ENCODE measurements around the gene GMCL2. TPM values are rescaled to one million over a fixed set of nuclear protein-coding genes. Genes with fewer than 3 reads are reported as not detected.

GMCL2 gene
- total RNA-seq, 1 donor: not detected

DNA sequence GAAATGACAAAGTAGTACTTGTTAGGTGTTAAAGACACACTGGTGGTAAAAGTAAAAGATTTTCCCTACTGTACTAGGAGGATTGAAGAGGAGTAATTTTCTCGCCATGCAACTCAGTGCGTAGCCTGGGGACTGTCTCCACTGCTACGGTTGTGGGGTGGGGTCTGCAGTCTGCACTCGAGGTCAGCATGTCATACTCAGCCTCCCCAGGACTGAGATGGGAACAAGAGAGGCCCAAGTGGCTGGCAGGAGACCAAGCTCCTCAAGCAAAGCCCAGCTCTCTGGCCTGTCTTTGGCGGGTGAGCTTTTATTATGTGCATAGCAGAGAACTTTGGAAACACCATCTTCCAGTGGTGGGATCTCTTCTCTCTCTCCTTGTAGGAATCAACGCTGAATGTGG is 43.9 kb downstream of the GMCL2 start:
- no peak for DNase-seq (ENCODE audit: low read depth)
- TF ChIP-seq, protein P1, sequence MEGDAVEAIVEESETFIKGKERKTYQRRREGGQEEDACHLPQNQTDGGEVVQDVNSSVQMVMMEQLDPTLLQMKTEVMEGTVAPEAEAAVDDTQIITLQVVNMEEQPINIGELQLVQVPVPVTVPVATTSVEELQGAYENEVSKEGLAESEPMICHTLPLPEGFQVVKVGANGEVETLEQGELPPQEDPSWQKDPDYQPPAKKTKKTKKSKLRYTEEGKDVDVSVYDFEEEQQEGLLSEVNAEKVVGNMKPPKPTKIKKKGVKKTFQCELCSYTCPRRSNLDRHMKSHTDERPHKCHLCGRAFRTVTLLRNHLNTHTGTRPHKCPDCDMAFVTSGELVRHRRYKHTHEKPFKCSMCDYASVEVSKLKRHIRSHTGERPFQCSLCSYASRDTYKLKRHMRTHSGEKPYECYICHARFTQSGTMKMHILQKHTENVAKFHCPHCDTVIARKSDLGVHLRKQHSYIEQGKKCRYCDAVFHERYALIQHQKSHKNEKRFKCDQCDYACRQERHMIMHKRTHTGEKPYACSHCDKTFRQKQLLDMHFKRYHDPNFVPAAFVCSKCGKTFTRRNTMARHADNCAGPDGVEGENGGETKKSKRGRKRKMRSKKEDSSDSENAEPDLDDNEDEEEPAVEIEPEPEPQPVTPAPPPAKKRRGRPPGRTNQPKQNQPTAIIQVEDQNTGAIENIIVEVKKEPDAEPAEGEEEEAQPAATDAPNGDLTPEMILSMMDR (IDR thresholded peaks at IDR 0.05; ENCODE audit: insufficient read depth, low read depth, low read length): no peak
- no peak overlapping the region for H3K4me3 ChIP-seq (ENCODE audit: low read depth, low read length)

DNA sequence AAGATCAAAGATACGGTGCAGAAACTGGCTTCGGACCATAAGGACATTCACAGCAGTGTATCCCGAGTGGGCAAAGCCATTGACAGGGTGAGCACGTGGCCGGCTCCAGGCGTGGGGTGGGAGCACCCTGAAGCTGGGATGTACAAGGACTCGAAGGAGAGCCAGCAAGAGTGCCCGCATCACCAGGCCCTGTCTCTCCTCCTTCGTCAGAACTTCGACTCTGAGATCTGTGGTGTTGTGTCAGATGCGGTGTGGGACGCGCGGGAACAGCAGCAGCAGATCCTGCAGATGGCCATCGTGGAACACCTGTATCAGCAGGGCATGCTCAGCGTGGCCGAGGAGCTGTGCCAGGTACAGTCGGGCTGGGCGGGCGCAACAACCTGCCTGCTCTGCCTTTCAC is 44.5 kb downstream of the GMCL2 start:
- H3K4me3 ChIP-seq (ENCODE audit: low read depth, low read length): no peak overlapping the region
- TF ChIP-seq, protein P1 (IDR thresholded peaks at IDR 0.05; ENCODE audit: insufficient read depth, low read depth, low read length): no peak
- DNase-seq (ENCODE audit: low read depth): no peak

DNA sequence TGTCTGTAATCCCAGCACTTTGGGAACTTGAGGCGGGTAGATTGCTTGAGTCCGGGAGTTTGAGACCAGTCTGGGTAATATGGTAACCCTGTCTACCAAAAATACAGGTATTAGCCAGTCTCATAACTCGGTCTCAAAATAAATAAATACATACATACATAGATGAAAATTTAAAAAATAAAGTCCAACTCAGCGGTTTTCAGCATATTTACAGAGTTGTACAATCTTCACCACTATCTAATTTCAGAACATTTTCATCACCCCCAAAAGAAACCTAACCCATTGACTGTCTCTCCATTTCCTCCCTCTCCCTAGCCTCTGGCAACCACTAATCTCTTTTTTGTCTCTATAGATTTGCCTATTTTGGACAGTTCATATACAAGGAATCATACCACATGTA is 45.6 kb downstream of the GMCL2 start:
- no peak for DNase-seq (ENCODE audit: low read depth)
- TF ChIP-seq, protein P1 (IDR thresholded peaks at IDR 0.05; ENCODE audit: insufficient read depth, low read depth, low read length): no peak
- no peak overlapping the region for H3K4me3 ChIP-seq (ENCODE audit: low read depth, low read length)

DNA sequence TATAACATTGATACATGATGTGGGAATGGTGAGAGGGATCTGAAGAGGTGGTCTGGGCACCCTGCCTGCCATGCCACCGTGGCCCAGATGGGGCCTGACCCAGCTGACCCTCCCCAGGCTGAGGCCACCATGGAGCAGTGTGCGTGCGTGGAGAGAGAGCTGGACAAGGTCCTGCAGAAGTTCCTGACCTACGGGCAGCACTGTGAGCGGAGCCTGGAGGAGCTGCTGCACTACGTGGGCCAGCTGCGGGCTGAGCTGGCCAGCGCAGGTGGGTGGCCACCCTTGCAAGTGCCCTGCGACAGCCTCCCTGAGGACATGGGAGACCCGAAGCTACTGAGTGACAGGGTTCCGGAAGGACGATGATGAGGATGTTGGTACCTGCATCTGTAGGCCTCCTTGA is 49.2 kb downstream of the GMCL2 start:
- DNase-seq (ENCODE audit: low read depth): no peak
- TF ChIP-seq, protein P1 (IDR thresholded peaks at IDR 0.05; ENCODE audit: insufficient read depth, low read depth, low read length): no peak
- no peak overlapping the region for H3K4me3 ChIP-seq (ENCODE audit: low read depth, low read length)

DNA sequence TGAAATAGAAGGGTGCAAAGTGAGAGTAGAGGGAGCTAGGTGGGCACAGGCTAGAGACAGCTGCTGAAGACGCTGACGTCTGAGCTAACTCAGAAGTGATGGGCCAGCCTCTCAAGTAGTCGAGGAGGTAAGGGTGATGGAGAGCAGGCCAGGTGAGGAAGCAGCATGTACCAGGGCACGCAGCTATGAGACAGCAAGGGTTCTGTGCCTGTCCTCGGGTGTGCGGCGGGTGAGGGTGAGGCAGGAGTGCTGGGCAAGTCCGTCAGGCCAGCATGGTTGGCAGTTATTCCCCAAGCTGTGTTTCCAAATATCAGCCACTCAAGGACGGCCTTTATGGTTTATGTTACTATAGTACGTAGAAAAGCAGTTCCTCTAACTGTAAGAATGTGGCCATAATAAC is 50.2 kb downstream of the GMCL2 start:
- TF ChIP-seq, protein P1 (IDR thresholded peaks at IDR 0.05; ENCODE audit: insufficient read depth, low read depth, low read length): no peak
- no peak overlapping the region for H3K4me3 ChIP-seq (ENCODE audit: low read depth, low read length)
- no peak for DNase-seq (ENCODE audit: low read depth)

Other genes starting within 250 kb of the GMCL2 start
- gene PROP1, start 191.1 kb downstream of the GMCL2 start, total RNA-seq: not detected in 2 replicates
- gene N4BP3, start 73.8 kb downstream of the GMCL2 start, total RNA-seq: 0.43 and 0.64 TPM in 2 replicates
- 22.0 and 22.9 TPM in 2 replicates for gene RMND5B, start 56.4 kb downstream of the GMCL2 start, total RNA-seq
- 88.1 and 102 TPM in 2 replicates for gene NHP2, start 33.5 kb downstream of the GMCL2 start, total RNA-seq
- 52.8 and 63.5 TPM in 2 replicates for gene HNRNPAB, start 17.2 kb upstream of the GMCL2 start, total RNA-seq
- gene PHYKPL, start 45.4 kb upstream of the GMCL2 start, total RNA-seq: 31.5 and 32.2 TPM in 2 replicates